ENCODE measurements around the gene ITFG1.

ITFG1 gene

DNA sequence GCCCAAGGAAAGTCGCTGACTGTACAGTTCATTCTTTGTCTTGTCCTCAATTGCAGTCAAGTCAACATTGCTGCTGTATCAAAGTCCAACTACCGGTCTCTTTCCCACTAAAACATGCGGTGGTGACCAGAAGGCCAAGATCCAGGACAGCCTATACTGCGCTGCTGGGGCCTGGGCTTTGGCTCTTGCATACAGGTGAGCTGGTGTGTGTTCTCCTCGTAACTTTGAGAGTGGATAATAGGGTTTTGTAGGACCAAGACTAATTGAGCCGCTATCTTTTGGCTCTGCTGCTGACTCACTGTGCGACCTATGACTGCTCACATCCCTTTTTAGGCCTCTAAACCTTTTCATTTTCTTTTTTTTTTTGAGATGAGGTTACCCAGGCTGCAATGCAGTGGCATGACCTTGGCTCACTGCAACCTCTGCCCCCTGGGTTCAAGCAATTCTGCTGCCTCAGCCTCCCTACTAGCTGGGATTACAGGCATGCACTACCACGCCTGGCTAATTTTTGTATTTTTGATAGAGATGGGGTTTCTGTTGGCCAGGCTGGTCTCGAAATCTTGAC lies 38.9 kb upstream of the ITFG1 start:
- TF ChIP-seq, protein P1, sequence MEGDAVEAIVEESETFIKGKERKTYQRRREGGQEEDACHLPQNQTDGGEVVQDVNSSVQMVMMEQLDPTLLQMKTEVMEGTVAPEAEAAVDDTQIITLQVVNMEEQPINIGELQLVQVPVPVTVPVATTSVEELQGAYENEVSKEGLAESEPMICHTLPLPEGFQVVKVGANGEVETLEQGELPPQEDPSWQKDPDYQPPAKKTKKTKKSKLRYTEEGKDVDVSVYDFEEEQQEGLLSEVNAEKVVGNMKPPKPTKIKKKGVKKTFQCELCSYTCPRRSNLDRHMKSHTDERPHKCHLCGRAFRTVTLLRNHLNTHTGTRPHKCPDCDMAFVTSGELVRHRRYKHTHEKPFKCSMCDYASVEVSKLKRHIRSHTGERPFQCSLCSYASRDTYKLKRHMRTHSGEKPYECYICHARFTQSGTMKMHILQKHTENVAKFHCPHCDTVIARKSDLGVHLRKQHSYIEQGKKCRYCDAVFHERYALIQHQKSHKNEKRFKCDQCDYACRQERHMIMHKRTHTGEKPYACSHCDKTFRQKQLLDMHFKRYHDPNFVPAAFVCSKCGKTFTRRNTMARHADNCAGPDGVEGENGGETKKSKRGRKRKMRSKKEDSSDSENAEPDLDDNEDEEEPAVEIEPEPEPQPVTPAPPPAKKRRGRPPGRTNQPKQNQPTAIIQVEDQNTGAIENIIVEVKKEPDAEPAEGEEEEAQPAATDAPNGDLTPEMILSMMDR (IDR thresholded peaks at IDR 0.05; ENCODE audit: low read depth, low read length, missing control alignments), result no peak
- H3K36me3 ChIP-seq (replicated peaks), result peaks cover 12% of the 10 kb centered on the region
- no peak overlapping the region for H3K4me3 ChIP-seq (ENCODE audit: low read depth, low read length)
- in situ Hi-C loops (cut with HindIII; ENCODE audit: low pct_ligation_motif_present, low sequenced_read_pairs), result no loop called here
- DNase-seq, result no peak
- H3K27ac ChIP-seq, result no peak overlapping the region
- no peaks in the 10 kb centered on the region for H3K27me3 ChIP-seq (replicated peaks)

DNA sequence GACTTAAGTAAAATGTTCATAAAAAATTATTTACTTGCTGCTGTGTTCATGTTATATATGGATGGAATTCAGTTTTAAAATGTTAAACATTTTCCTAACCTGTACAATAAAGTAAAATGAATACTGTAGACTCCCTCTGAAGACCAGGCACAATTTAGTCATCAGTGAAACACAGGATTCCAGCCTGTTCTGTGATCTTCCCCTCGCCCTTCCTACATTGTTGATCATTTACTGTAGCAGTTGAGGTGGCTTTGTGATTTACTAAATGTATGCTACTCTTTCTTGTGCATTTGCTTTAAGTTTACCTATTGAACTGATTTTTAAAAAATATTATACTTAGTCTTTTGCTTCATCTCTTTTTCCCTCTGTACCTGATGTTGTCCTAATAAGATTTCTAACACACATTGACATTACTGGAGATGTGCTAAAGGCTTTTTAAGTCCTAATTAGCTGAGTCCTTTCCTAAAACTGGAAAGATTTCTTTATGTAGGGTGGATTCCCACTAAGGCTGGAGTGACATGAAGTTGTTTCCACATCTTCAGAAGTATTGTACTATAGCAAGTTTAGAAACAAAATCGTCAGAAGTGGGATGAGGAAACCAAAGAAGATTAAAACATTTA lies 38.3 kb upstream of the ITFG1 start:
- TF ChIP-seq, protein P1 (IDR thresholded peaks at IDR 0.05; ENCODE audit: low read depth, low read length, missing control alignments), result no peak
- no peaks in the 10 kb centered on the region for H3K27me3 ChIP-seq (replicated peaks)
- DNase-seq, result no peak
- no peak overlapping the region for H3K27ac ChIP-seq
- peaks cover 8% of the 10 kb centered on the region for H3K36me3 ChIP-seq (replicated peaks)
- in situ Hi-C loops (cut with HindIII; ENCODE audit: low pct_ligation_motif_present, low sequenced_read_pairs), result no loop called here
- no peak overlapping the region for H3K4me3 ChIP-seq (ENCODE audit: low read depth, low read length)

DNA sequence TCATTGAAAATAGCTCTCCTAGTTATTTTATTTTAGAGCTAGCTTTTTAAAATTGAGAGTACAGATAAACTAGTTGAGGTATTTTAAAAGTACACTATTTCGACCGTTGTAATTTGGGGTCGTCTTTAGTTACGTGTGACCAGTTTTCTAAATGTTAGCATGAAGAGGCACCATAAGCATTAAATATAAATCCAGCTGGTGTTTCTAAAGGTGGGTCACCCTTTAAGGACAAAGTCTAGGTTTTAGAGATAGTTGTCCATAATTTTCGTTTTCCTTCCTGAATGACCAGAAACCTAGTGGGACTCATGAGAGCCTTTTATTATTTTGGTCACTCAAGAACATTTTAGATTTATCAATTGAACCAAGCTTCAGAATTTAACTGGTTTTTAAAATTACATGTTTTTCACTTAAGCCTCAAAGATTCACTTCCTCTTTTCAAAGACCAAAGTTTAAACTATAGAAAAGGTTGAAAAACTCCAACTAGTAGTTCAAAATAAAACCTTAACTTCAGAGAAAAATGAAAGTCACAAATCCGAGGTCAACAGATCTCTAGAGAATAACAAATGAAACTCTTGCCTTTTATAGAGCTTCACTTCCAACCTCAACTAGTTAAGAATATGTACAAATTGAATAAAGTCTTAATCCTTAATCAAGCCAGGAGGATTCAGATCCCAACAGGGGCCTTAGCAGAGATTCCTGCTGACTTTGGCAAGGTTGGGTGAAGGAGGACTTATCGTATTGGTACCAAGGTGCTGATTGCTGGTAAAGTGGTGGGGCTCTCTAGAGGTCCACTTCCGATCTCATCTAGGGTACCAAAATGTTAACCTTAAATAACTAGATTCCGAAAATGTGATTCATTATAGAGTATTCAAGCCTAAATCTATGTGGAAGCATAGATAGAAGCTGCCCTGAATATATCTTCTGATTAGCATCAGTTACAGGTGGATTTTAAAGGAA lies 32.8 kb upstream of the ITFG1 start:
- H3K4me3 ChIP-seq (ENCODE audit: low read depth, low read length), result no peak overlapping the region
- H3K27me3 ChIP-seq (replicated peaks), result no peaks in the 10 kb centered on the region
- in situ Hi-C loops (cut with HindIII; ENCODE audit: low pct_ligation_motif_present, low sequenced_read_pairs), result no loop called here
- no peak for DNase-seq
- TF ChIP-seq, protein P1 (IDR thresholded peaks at IDR 0.05; ENCODE audit: low read depth, low read length, missing control alignments), result no peak
- no peaks in the 10 kb centered on the region for H3K36me3 ChIP-seq (replicated peaks)
- H3K27ac ChIP-seq, result no peak overlapping the region

DNA sequence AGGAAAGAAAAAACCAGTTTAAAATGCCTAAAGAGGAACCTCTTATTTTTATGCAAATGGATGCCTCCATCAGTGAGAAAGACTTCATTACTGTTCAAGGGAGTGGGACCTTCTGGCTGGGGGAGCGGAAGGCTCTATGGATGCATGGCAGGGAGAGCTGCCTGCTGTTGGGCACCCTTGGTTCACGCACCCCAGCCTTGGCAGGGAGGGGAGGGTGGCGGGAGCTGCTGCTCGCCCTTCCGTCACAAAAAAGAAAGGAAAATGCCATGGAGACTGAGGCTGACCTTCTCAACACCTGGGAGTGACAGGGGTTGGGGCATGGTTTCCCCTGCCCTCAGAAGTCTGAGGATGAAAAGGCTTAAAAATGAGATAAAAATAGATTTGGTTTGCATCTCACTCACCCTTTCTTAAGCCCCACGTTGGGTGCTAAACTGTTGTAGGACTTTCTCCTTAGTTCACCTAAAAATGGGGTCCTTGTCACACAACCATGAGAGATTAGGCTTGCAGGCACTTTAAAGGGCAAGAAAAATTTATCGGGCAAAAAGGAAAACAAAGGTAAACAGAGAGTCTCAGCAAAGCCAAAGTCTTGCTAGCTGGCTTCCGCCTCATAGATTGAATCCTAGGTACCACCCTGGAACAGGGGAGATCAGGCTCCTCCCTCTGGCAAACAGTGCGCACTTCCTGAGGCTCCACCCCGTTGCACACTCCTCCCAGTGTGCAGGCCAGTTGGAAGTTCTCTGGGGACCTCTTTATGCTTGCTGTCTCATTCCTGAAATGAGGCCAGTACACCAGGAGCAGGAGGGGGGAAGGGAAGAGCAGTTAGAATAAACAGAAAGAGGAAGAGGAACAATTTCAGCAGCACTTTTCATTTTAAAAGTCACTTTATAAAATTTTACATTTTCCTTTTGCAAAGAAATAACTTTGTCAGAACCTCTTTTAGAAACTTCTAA lies 31.8 kb upstream of the ITFG1 start:
- Histone ChIP-seq H3K27ac (no peak overlapping the region), H3K27me3 (replicated peaks) (no peaks in the 10 kb centered on the region), H3K4me3 (ENCODE audit: low read depth, low read length) (no peak overlapping the region), H3K36me3 (replicated peaks) (no peaks in the 10 kb centered on the region)
- DNase-seq, result peak; percentile 65
- in situ Hi-C loops (cut with HindIII; ENCODE audit: low pct_ligation_motif_present, low sequenced_read_pairs), result no loop called here
- TF ChIP-seq, protein P1 (IDR thresholded peaks at IDR 0.05; ENCODE audit: low read depth, low read length, missing control alignments), result no peak

DNA sequence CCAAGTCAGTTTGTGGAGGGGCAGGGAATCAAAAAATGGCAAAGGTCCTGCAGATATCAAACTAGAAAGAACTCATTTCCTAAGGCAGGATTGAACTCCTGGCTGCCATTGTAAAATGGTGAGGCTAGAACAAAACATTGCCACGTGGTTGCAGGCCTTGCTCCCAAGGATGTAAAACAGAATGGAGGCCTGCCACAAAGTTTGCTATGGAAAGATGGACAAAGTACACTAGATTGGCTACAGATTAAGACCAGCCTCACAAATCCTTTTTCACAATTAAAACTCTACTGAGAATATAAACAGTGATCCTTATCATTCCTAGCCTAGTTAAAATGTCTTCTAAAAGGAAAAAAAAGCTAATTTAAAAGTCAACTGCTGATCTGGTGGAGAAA lies 31.2 kb upstream of the ITFG1 start:
- Histone ChIP-seq H3K4me3 (ENCODE audit: low read depth, low read length) (no peak overlapping the region), H3K36me3 (replicated peaks) (no peaks in the 10 kb centered on the region), H3K27me3 (replicated peaks) (no peaks in the 10 kb centered on the region), H3K27ac (no peak overlapping the region)
- in situ Hi-C loops (cut with HindIII; ENCODE audit: low pct_ligation_motif_present, low sequenced_read_pairs), result no loop called here
- TF ChIP-seq, protein P1 (IDR thresholded peaks at IDR 0.05; ENCODE audit: low read depth, low read length, missing control alignments), result no peak
- DNase-seq, result no peak
